ENCODE results near the gene NPIPA1.
"Not testable (repeated sequence)": the region's sequence is repeated elsewhere in the genome, so short reads cannot be mapped to it uniquely, and the experiment has no call there.

DNA sequence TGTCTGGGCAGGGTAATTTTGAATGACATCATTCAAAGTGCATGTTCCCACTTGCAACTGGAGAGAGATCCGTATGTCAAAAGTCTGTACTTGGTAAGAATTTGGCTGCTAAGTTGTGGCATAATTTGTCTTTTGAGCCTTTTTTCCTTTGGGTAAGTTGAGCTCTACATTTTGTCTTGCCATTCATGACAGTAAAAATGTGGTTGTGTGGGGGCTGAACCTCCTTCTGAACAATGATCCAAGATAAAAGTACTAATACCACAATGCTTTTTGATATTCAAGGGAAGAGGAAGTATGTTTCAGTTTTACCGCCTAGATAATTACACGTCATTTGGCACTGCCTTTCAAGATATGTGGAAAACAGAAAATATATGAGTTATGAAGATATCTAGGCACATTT is 5.4 kb downstream of the NPIPA1 start:
- not testable (repeated sequence) for TF ChIP-seq CTCF (conservative IDR thresholded peaks at IDR 0.05 in 1 of 2, IDR thresholded peaks at IDR 0.05 in 1 of 2; ENCODE audit: extremely low read depth in 1 of 2, insufficient read depth in 1 of 2, low read depth in 1 of 2, low read length in 2 of 2); EZH2 (IDR thresholded peaks at IDR 0.05; ENCODE audit: borderline replicate concordance, low read length)
